ENCODE data around the gene CBX6.

The CBX6 gene

GRCh38 chr22:38879108-38879729 lies 7.2 kb upstream of the CBX6 start:
- Histone ChIP-seq H3K4me3 (ENCODE audit: low read depth, low read length) (no peak overlapping the region), H3K27ac (no peak overlapping the region), H3K27me3 (ENCODE audit: insufficient read depth, low read depth, severe bottlenecking) (no peaks in the 10 kb centered on the region), H3K9me3 (ENCODE audit: severe bottlenecking) (no peaks in the 10 kb centered on the region), H3K36me3 (no peaks in the 10 kb centered on the region)
- DNase-seq = no peak
- TF ChIP-seq CTCF (IDR thresholded peaks at IDR 0.05; ENCODE audit: low read depth, low read length) = no peak

- no peak for DNase-seq
- TF ChIP-seq CTCF (IDR thresholded peaks at IDR 0.05; ENCODE audit: low read depth, low read length) = no peak
- H3K9me3 ChIP-seq (ENCODE audit: severe bottlenecking) = no peaks in the 10 kb centered on the region
These were observed 6.0 kb upstream of the CBX6 start for GRCh38 chr22:38878001-38878400.

GRCh38 chr22:38874529-38875222 lies 2.7 kb upstream of the CBX6 start:
- TF ChIP-seq CTCF (IDR thresholded peaks at IDR 0.05; ENCODE audit: low read depth, low read length) = no peak

More at GRCh38 chr22:38878001-38878400, 6.0 kb upstream of the CBX6 start:
- H3K4me3 ChIP-seq (ENCODE audit: low read depth, low read length) = no peak overlapping the region
- H3K27ac ChIP-seq = no peak overlapping the region
- no peaks in the 10 kb centered on the region for H3K27me3 ChIP-seq (ENCODE audit: insufficient read depth, low read depth, severe bottlenecking)
- H3K36me3 ChIP-seq = no peaks in the 10 kb centered on the region

GRCh38 chr22:38873469-38874411 lies 1.7 kb upstream of the CBX6 start:
- TF ChIP-seq CTCF (IDR thresholded peaks at IDR 0.05; ENCODE audit: low read depth, low read length) = no peak
- Histone ChIP-seq H3K9me3 (ENCODE audit: severe bottlenecking) (no peaks in the 10 kb centered on the region), H3K27ac (peak overlapping the region; percentile 94; the same call in 1 of the 2 replicates), H3K27me3 (ENCODE audit: insufficient read depth, low read depth, severe bottlenecking) (no peaks in the 10 kb centered on the region), H3K36me3 (peaks cover 17% of the 10 kb centered on the region), H3K4me3 (ENCODE audit: low read depth, low read length) (peak overlapping the region; percentile 90)
- DNase-seq = no peak

More at GRCh38 chr22:38874529-38875222, 2.7 kb upstream of the CBX6 start:
- no peak for DNase-seq
- Histone ChIP-seq H3K36me3 (peaks cover 7% of the 10 kb centered on the region), H3K9me3 (ENCODE audit: severe bottlenecking) (no peaks in the 10 kb centered on the region), H3K4me3 (ENCODE audit: low read depth, low read length) (no peak overlapping the region), H3K27me3 (ENCODE audit: insufficient read depth, low read depth, severe bottlenecking) (no peaks in the 10 kb centered on the region), H3K27ac (no peak overlapping the region)

- DNase-seq = peak; percentile 70
- peaks cover 26% of the 10 kb centered on the region for H3K36me3 ChIP-seq
- no peak for TF ChIP-seq CTCF (IDR thresholded peaks at IDR 0.05; ENCODE audit: low read depth, low read length)
- no peaks in the 10 kb centered on the region for H3K27me3 ChIP-seq (ENCODE audit: insufficient read depth, low read depth, severe bottlenecking)
- no peaks in the 10 kb centered on the region for H3K9me3 ChIP-seq (ENCODE audit: severe bottlenecking)
- peak overlapping the region; percentile 90 for H3K4me3 ChIP-seq (ENCODE audit: low read depth, low read length)
- peak overlapping the region; percentile 94 for H3K27ac ChIP-seq
These were observed 824 bp upstream of the CBX6 start for GRCh38 chr22:38872831-38873248.
